AG04450 (cell line): Measurements from ENCODE around the gene LIMK2. TPM values are rescaled to one million over a fixed set of nuclear protein-coding genes. Genes with fewer than 3 reads are reported as not detected.
"Not testable (repeated sequence)": the region's sequence is repeated elsewhere in the genome, so short reads cannot be mapped to it uniquely, and the experiment has no call there.

ENCODE experiments used
- CTCF ChIA-PET: fragments of 300-600, 350-600 bp; formaldehyde crosslinking; extraction: SDS; loops from one replicate; lab custom pipeline; 2022; ENCODE audit warnings: antibody characterized with exemption, inconsistent platforms; lab: Charles Lee
- POLR2A ChIA-PET: fragments of 350-600 bp; formaldehyde crosslinking; extraction: SDS; loops from one replicate; lab custom pipeline; 2021; ENCODE audit warnings: antibody characterized with exemption, inconsistent platforms; lab: Yijun Ruan, JAX
- DNase-seq: peaks from one replicate; pipeline ENCODE4 v3.0.0-alpha.2; 2011; ENCODE audit warnings: low read depth, low spot score
- H3K27ac ChIP-seq: one replicate; pipeline ENCODE4 v1.5.1; 2012; ENCODE audit warnings: low read depth, low read length, control low read depth
- H3K27me3 ChIP-seq: one replicate; pipeline ENCODE4 v1.6.0; 2012; ENCODE audit warnings: low read length; ENCODE audit not compliant: control insufficient read depth, insufficient read depth
- H3K4me3 ChIP-seq: 2 replicates; pipeline ENCODE4 v1.5.1; 2011; ENCODE audit warnings: mild to moderate bottlenecking, low read depth, low read length, control low read depth
- H3K9me3 ChIP-seq: 2 replicates; pipeline ENCODE4 v1.5.1; 2012; ENCODE audit warnings: low read length; ENCODE audit not compliant: control insufficient read depth, insufficient read depth
- polyA plus RNA-seq: library from polyadenylated mRNA; depleted of rRNA; stranded (reverse); fragments of >200 nt; gene quantifications from 2 replicates; pipeline ENCODE4 v1.2.3, GENCODE V29; 2011
- TF ChIP-seq, protein P1 (sequence below): IDR thresholded peaks from 2 replicates; pipeline ENCODE4 v1.5.1; 2011; ENCODE audit warnings: low read depth, low read length, control low read depth, inconsistent platforms

Gene LIMK2
- polyA plus RNA-seq, 1 experiment, result 5.0 TPM

DNA sequence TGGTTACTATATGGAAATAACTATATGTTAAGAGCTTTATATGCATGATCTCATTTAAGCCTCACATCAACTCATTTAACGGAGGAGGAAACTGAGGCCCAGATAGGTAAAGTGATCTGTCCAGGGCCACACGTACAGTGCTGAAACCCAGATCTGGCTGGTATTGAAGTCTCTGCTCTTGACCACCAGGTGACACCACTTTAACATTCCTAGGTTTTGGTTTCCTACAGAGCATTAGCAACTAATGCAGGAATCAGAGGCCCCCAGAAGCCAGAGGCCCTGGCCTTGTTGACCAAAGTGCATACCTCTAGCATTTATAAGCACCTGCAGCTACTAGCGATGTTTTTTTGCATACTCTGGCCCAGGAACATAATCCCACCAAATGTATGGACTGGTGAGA is 12.9 kb upstream of the LIMK2 start:
- Histone ChIP-seq H3K27me3 (no peaks in the 10 kb centered on the region), H3K27ac (no peak overlapping the region), H3K4me3 (no peak overlapping the region), H3K9me3 (no peaks in the 10 kb centered on the region)
- POLR2A ChIA-PET, result no interaction called here
- CTCF ChIA-PET, result interaction anchor here (1.6 kb wide), 1 partner anchor 12 kb away, joined by 5 read pairs; no protein-coding TSS in a partner anchor
- DNase-seq, result no peak
- TF ChIP-seq, protein P1, sequence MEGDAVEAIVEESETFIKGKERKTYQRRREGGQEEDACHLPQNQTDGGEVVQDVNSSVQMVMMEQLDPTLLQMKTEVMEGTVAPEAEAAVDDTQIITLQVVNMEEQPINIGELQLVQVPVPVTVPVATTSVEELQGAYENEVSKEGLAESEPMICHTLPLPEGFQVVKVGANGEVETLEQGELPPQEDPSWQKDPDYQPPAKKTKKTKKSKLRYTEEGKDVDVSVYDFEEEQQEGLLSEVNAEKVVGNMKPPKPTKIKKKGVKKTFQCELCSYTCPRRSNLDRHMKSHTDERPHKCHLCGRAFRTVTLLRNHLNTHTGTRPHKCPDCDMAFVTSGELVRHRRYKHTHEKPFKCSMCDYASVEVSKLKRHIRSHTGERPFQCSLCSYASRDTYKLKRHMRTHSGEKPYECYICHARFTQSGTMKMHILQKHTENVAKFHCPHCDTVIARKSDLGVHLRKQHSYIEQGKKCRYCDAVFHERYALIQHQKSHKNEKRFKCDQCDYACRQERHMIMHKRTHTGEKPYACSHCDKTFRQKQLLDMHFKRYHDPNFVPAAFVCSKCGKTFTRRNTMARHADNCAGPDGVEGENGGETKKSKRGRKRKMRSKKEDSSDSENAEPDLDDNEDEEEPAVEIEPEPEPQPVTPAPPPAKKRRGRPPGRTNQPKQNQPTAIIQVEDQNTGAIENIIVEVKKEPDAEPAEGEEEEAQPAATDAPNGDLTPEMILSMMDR, result no peak

DNA sequence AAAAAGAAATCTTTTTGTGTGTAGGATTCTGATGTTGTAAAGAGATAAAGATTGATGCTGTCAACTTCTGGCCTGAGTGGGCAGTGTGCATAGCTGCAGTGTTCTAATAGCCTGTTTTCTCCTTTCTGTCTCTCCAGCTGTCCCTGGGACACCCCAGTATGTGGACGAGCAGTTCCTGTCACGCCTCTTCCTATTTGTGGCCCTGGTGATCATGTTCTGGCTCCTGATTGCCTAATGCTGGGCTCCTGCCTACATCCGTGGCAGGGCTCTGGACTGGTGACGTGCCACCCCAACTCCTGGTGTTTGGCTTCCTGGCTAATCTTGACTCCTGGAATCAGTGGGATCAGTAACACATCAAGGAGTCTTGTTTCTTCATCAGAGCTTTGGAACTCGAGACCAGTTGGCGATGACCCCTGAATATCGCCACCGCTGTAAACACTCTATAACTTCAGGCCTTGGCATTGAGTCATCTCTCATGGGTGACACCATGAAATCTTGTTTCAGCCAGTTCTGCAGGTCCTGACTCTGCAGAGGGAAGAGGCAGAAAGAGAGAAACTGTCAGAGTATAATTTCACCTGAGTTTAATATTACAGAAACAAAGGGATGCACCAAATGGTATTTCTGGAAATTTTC is 7.6 kb upstream of the LIMK2 start:
- CTCF ChIA-PET, POLR2A ChIA-PET, H3K9me3 ChIP-seq, H3K27me3 ChIP-seq, H3K4me3 ChIP-seq, H3K27ac ChIP-seq, DNase-seq: not testable (repeated sequence)

DNA sequence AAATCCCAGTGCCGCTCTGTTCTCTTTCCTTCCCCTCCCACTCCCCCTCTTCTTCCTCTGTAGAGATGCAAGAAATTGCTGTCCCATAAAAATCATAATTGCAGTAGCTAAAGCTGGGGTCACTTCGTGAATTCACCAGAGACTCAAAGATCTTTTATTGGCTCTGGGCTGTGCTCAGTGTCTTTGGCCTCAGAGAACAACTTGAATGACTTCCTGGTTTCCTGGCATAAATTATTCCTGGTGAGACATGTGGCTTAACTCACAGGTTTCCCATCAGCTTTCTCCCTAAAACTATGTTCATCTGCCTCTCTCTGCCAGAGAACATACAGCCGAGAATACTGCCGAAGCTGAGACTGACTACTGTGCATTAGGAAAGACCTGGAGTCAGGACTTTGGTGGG is 7.0 kb upstream of the LIMK2 start:
- H3K9me3 ChIP-seq, H3K27ac ChIP-seq, DNase-seq, CTCF ChIA-PET, POLR2A ChIA-PET, H3K27me3 ChIP-seq, H3K4me3 ChIP-seq: not testable (repeated sequence)

DNA sequence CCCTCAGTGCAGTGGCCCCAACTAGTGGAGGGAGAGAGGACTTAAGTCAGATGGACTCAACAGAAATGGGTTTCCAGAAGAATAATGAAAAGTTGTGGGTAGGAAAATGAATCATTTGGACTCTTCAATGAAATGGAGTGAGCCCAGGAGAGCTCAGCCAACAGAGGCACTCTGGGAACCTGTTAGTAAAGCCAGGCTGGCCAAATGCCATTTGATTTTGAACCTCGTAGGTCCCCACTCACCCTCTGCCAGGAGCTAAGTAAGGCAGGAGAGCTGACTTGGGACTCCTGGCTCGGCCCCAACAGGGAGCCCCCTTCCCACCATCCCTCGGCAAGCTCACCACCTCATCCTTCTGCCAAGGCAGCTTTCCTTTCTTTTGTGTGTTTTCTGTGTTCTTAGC is 5.6 kb upstream of the LIMK2 start:
- DNase-seq, H3K27me3 ChIP-seq, H3K4me3 ChIP-seq, H3K27ac ChIP-seq, H3K9me3 ChIP-seq, POLR2A ChIA-PET: not testable (repeated sequence)
- CTCF ChIA-PET, result interaction anchor here (1.1 kb wide), 1 partner anchor 25 kb away, joined by 3 read pairs; no protein-coding TSS in a partner anchor

DNA sequence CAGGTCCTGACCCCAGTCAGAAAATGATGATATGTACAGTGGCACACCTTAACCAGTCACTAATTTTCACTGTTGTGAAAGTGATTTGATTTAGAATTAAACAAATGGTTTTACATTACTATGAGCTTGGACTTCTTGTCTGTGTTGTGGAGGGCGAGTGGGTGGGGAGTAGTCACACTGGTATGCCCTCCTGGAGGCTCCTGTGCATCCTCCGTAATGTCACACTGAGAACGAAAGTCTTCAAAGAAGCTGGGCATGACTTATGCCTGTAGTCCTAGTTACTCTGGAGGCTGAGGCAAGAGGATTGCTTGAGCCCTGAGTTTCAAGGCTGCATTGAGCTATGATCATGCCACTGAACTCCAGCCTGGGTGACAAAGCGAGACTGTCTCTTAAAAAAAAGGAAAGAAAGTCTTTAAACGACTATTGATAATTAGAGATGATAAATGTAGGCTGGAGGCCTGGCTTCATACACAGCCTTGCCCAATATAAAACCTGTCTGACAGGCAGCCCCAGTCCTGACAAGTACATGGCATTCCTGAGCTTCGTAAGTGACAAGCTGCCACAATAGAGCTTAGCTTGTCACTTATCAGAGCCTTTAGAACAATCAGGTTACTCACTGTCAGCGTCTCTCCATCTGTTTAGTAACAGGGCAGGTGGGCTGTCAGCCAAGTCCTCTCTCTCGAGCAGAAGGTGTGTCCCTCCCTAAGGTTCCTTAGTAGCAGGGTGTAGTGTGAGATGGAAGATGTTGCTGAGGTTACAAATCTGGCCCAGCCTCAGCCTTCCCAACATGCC is 5.0 kb upstream of the LIMK2 start:
- no peak overlapping the region for H3K27ac ChIP-seq
- TF ChIP-seq, protein P1, result no peak
- ChIA-PET CTCF (interaction anchor here (0.6 to 1.1 kb wide), 2 partner anchors 24 to 38 kb away, joined by 3 to 9 read pairs; no protein-coding TSS in a partner anchor), POLR2A (no interaction called here)
- H3K9me3 ChIP-seq, result no peaks in the 10 kb centered on the region
- DNase-seq, result no peak
- H3K27me3 ChIP-seq, result no peaks in the 10 kb centered on the region
- H3K4me3 ChIP-seq, result no peak overlapping the region

DNA sequence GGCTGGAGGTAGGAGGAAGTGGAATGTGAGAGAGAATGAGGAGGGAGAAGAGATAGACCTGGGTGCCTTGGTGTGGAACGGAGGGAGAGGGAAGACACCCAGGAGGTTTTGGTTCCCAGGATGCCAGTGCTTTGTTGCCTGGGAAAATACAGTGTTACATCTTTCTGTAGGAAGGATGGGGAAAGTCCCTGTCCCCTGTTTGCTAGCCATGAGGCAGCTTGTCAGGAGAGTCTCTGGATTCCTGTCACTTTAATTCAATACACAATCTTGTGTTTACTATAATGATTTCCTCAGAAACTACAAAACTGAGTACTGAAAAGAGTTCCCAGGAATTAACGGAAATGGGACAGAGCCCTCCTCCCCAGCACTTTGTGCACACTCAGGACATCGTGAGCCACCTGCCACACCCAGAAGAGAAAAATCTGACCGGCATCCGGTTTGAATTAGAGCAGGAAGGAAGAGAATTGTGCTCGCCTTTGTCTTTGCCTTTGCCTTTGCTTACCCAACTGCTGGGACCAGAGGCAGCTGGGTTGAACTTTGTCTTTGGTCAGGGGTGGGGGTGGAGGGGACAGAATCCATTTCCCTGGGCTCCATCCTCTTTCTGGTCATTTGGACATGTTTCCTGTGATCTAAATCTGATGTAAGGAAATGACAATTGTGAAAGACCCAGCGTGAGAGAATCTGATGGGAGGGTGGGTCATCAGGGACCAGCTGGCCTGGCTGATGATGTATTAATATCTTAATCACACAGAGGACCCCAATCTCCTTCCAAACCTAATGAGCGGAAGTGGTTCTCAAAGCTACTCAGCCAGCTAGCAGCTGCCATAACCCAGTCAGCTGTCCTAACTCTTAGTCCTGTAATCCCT is 1.3 kb upstream of the LIMK2 start:
- POLR2A ChIA-PET, result no interaction called here
- TF ChIP-seq, protein P1, result no peak
- Histone ChIP-seq H3K4me3 (no peak overlapping the region), H3K27ac (no peak overlapping the region), H3K9me3 (no peaks in the 10 kb centered on the region), H3K27me3 (no peaks in the 10 kb centered on the region)
- no peak for DNase-seq
- CTCF ChIA-PET, result interaction anchor here (0.5 to 4.1 kb wide), 30 partner anchors 8 to 550 kb away, joined by 3 to 96 read pairs (median 6); partner anchors contain the start of genes PIK3IP1 and SELENOM
